ENCODE data around the gene LOX. TPM values are rescaled to one million over a fixed set of nuclear protein-coding genes. Genes with fewer than 3 reads are reported as not detected.

Gene LOX
- total RNA-seq, 1 experiment from 2014 or later = 0.12 TPM

DNA sequence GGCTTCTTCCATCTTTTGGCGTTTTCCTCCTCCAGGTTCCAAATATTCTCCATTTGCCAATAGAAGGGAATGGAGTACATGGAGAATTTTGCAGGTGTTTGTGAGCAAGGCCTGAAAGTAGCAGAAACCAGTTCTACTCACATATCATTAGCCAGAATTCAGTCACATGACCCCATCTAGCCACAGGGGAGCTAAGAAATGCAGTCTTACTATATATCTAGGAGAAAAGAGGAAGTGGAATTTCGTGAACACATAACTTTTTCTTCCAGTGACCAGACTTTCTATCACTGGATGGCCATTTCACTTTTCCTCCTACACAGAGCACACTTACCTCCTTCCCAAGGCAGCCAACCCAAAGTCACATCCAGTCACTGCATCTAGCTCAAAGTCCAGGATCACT is 55.1 kb downstream of the LOX start:
- H3K36me3 ChIP-seq (ENCODE audit: control insufficient read depth in 1 of 2, insufficient read depth in 2 of 2, low read length in 2 of 2) = no peaks in the 10 kb centered on the region; a peak in 2 of 4 replicates
- H3K4me1 ChIP-seq (ENCODE audit: control insufficient read depth in 1 of 2, insufficient read depth in 2 of 2, low read length in 2 of 2) = peaks cover 4 to 5% of the 10 kb centered on the region in 2 experiments; a peak in 3 of 4 replicates
- no peak overlapping the region for H3K9ac ChIP-seq (ENCODE audit: low read length)
- no peak overlapping the region for H2AFZ ChIP-seq (ENCODE audit: low read depth, low read length, poor library complexity, severe bottlenecking)
- no peaks in the 10 kb centered on the region for H3K9me3 ChIP-seq (ENCODE audit: control insufficient read depth in 1 of 2, insufficient read depth in 1 of 2, low read depth in 1 of 2, low read length in 2 of 2)
- no peak overlapping the region for H3K27ac ChIP-seq (ENCODE audit: low read depth, low read length)
- H3K4me2 ChIP-seq (ENCODE audit: low read length) = no peak overlapping the region
- ChIA-PET CTCF (no interaction called here), POLR2A (no interaction called here), RAD21 (ENCODE audit: low non-redundant PET in 1 of 2, low total read pairs in 2 of 2, uncharacterized antibody in 2 of 2, unreplicated experiment in 2 of 2) (no interaction called here)
- peaks cover 15% of the 10 kb centered on the region; the same call in 1 of the 2 replicates for H3K79me2 ChIP-seq (ENCODE audit: insufficient read depth, low read length)
- BruUV-seq (replicated peaks) = no TSS peak
- no peaks in the 10 kb centered on the region for H3K27me3 ChIP-seq (ENCODE audit: insufficient read depth, low read length)
- intact Hi-C loops (cut with micrococcal nuclease) = no loop called here
- TF ChIP-seq EZH2 (IDR thresholded peaks at IDR 0.05) (no peak), SP1 (IDR thresholded peaks at IDR 0.05; ENCODE audit: low read depth) (no peak), ELF1 (IDR thresholded peaks at IDR 0.05; ENCODE audit: borderline replicate concordance, low read depth) (no peak), ZFX (IDR thresholded peaks at IDR 0.05) (no peak), EGR1 (IDR thresholded peaks at IDR 0.05; ENCODE audit: low read depth) (no peak), TCF7L2 (IDR thresholded peaks at IDR 0.05; ENCODE audit: borderline replicate concordance, extremely low read depth, insufficient read depth, insufficient read length) (no peak), POLR2A (IDR thresholded peaks at IDR 0.05; ENCODE audit: borderline replicate concordance, extremely low read depth, insufficient read depth, insufficient read length) (no peak), YY1 (IDR thresholded peaks at IDR 0.05; ENCODE audit: extremely low read depth, insufficient replicate concordance, low read depth, low read length) (no peak), CEBPB (IDR thresholded peaks at IDR 0.05; ENCODE audit: low read depth) (no peak), ZNF274 (IDR thresholded peaks at IDR 0.05; ENCODE audit: low read depth, low read length) (no peak), CBX3 (IDR thresholded peaks at IDR 0.05; ENCODE audit: low read depth) (no peak), SIN3A (IDR thresholded peaks at IDR 0.05; ENCODE audit: low read depth) (no peak), EZH2phosphoT487 (IDR thresholded peaks at IDR 0.05; ENCODE audit: borderline replicate concordance) (no peak)
- TF ChIP-seq, protein P1, sequence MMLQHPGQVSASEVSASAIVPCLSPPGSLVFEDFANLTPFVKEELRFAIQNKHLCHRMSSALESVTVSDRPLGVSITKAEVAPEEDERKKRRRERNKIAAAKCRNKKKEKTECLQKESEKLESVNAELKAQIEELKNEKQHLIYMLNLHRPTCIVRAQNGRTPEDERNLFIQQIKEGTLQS (IDR thresholded peaks at IDR 0.05) = no peak
- TF ChIP-seq, protein P2, sequence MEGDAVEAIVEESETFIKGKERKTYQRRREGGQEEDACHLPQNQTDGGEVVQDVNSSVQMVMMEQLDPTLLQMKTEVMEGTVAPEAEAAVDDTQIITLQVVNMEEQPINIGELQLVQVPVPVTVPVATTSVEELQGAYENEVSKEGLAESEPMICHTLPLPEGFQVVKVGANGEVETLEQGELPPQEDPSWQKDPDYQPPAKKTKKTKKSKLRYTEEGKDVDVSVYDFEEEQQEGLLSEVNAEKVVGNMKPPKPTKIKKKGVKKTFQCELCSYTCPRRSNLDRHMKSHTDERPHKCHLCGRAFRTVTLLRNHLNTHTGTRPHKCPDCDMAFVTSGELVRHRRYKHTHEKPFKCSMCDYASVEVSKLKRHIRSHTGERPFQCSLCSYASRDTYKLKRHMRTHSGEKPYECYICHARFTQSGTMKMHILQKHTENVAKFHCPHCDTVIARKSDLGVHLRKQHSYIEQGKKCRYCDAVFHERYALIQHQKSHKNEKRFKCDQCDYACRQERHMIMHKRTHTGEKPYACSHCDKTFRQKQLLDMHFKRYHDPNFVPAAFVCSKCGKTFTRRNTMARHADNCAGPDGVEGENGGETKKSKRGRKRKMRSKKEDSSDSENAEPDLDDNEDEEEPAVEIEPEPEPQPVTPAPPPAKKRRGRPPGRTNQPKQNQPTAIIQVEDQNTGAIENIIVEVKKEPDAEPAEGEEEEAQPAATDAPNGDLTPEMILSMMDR (IDR thresholded peaks at IDR 0.05 in 2 of 3, conservative IDR thresholded peaks at IDR 0.05 in 1 of 3; ENCODE audit: borderline replicate concordance in 1 of 3, insufficient read depth in 1 of 3, low read depth in 2 of 3, low read length in 2 of 3) = no peak
- TF ChIP-seq, protein P3, sequence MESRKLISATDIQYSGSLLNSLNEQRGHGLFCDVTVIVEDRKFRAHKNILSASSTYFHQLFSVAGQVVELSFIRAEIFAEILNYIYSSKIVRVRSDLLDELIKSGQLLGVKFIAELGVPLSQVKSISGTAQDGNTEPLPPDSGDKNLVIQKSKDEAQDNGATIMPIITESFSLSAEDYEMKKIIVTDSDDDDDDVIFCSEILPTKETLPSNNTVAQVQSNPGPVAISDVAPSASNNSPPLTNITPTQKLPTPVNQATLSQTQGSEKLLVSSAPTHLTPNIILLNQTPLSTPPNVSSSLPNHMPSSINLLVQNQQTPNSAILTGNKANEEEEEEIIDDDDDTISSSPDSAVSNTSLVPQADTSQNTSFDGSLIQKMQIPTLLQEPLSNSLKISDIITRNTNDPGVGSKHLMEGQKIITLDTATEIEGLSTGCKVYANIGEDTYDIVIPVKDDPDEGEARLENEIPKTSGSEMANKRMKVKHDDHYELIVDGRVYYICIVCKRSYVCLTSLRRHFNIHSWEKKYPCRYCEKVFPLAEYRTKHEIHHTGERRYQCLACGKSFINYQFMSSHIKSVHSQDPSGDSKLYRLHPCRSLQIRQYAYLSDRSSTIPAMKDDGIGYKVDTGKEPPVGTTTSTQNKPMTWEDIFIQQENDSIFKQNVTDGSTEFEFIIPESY (IDR thresholded peaks at IDR 0.05; ENCODE audit: extremely low read depth, insufficient replicate concordance, low read length) = no peak
- TF ChIP-seq, protein P4, sequence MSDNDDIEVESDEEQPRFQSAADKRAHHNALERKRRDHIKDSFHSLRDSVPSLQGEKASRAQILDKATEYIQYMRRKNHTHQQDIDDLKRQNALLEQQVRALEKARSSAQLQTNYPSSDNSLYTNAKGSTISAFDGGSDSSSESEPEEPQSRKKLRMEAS (IDR thresholded peaks at IDR 0.05) = no peak
- TF ChIP-seq, protein P5, sequence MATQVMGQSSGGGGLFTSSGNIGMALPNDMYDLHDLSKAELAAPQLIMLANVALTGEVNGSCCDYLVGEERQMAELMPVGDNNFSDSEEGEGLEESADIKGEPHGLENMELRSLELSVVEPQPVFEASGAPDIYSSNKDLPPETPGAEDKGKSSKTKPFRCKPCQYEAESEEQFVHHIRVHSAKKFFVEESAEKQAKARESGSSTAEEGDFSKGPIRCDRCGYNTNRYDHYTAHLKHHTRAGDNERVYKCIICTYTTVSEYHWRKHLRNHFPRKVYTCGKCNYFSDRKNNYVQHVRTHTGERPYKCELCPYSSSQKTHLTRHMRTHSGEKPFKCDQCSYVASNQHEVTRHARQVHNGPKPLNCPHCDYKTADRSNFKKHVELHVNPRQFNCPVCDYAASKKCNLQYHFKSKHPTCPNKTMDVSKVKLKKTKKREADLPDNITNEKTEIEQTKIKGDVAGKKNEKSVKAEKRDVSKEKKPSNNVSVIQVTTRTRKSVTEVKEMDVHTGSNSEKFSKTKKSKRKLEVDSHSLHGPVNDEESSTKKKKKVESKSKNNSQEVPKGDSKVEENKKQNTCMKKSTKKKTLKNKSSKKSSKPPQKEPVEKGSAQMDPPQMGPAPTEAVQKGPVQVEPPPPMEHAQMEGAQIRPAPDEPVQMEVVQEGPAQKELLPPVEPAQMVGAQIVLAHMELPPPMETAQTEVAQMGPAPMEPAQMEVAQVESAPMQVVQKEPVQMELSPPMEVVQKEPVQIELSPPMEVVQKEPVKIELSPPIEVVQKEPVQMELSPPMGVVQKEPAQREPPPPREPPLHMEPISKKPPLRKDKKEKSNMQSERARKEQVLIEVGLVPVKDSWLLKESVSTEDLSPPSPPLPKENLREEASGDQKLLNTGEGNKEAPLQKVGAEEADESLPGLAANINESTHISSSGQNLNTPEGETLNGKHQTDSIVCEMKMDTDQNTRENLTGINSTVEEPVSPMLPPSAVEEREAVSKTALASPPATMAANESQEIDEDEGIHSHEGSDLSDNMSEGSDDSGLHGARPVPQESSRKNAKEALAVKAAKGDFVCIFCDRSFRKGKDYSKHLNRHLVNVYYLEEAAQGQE (IDR thresholded peaks at IDR 0.05; ENCODE audit: low read depth) = no peak
- no peak overlapping the region for H3K4me3 ChIP-seq (replicated peaks in 1 of 2; ENCODE audit: low read depth in 1 of 2, low read length in 2 of 2)
- H4K20me1 ChIP-seq (ENCODE audit: insufficient read depth) = no peaks in the 10 kb centered on the region
- H3K9me2 ChIP-seq (ENCODE audit: insufficient read depth) = no peaks in the 10 kb centered on the region
- DNase-seq (ENCODE audit: low read depth, low spot score) (no peak), ATAC-seq (no peak)
